HepG2 (cell line): ENCODE data around the gene PCBP4. TPM values are rescaled to one million over a fixed set of nuclear protein-coding genes. Genes with fewer than 3 reads are reported as not detected.

Source experiments
- CBX2 ChIP-seq, 2 experiments: fragments of 200-600 bp in 1 of 2; sonication (generic); formaldehyde crosslinking in 1 of 2; IDR thresholded peaks; 2 replicates each; pipeline versions ENCODE4 v1.7.0 to v1.8.1; 2018 to 2022; ENCODE audit warnings: low read depth in 2 of 2, low read length in 1 of 2, mild to moderate bottlenecking in 1 of 2, missing genetic modification reagents in 1 of 2
- CBX5 ChIP-seq: sonication (generic); formaldehyde crosslinking; IDR thresholded peaks from 2 replicates; pipeline ENCODE4 v1.4.0; 2020; ENCODE audit warnings: missing genetic modification reagents, borderline replicate concordance
- EEA1 ChIP-seq: sonication (generic); formaldehyde crosslinking; IDR thresholded peaks from 2 replicates; pipeline ENCODE4 v1.5.1; 2020; ENCODE audit warnings: mild to moderate bottlenecking, missing genetic modification reagents, borderline replicate concordance
- NFYB ChIP-seq: sonication (generic); formaldehyde crosslinking; IDR thresholded peaks from 2 replicates; pipeline ENCODE4 v1.4.0; 2020; ENCODE audit warnings: missing genetic modification reagents
- SCMH1 ChIP-seq: sonication (generic); formaldehyde crosslinking; IDR thresholded peaks from 2 replicates; pipeline ENCODE4 v1.9.0; 2021; ENCODE audit warnings: missing genetic modification reagents, mild to moderate bottlenecking, borderline replicate concordance
- SRSF4 ChIP-seq: fragments of 200-400 bp; formaldehyde crosslinking; IDR thresholded peaks from one replicate; pipeline ENCODE4 v1.6.1; 2018; ENCODE audit warnings: mild to moderate bottlenecking, low read depth, low read length, moderate library complexity; ENCODE audit not compliant: poor library complexity, severe bottlenecking
- U2AF2 ChIP-seq: fragments of 200-400 bp; formaldehyde crosslinking; IDR thresholded peaks from 2 replicates; pipeline ENCODE4 v1.6.1; 2017; ENCODE audit warnings: low read depth, mild to moderate bottlenecking, low read length
- ZNF124 ChIP-seq: sonication (generic); formaldehyde crosslinking; IDR thresholded peaks from 2 replicates; pipeline ENCODE4 v1.4.0; 2020; ENCODE audit warnings: missing genetic modification reagents
- ZNF232 ChIP-seq: sonication (generic); formaldehyde crosslinking; IDR thresholded peaks from 2 replicates; pipeline ENCODE4 v1.4.0; 2020; ENCODE audit warnings: missing genetic modification reagents, borderline replicate concordance
- ZNF619 ChIP-seq: sonication (generic); formaldehyde crosslinking; IDR thresholded peaks from 2 replicates; pipeline ENCODE4 v1.4.0; 2020; ENCODE audit warnings: mild to moderate bottlenecking, missing genetic modification reagents
- ZNF737 ChIP-seq: sonication (generic); formaldehyde crosslinking; IDR thresholded peaks from 2 replicates; pipeline ENCODE4 v1.5.0; 2020; ENCODE audit warnings: missing genetic modification reagents, mild to moderate bottlenecking, borderline replicate concordance
- ZSCAN31 ChIP-seq: sonication (generic); formaldehyde crosslinking; IDR thresholded peaks from 2 replicates; pipeline ENCODE4 v1.5.0; 2020; ENCODE audit warnings: low read depth, mild to moderate bottlenecking, missing genetic modification reagents
- polyA plus RNA-seq, 8 experiments: library from polyadenylated mRNA; depleted of rRNA in 3 of 8; stranded (reverse) in 7 of 8; unstranded in 1 of 8; fragments of >200 nt; fragmentation: Illumina TruSeq in 4 of 8; extraction: Trizol in 4 of 8; gene quantifications; 2 replicates each; pipeline versions ENCODE4 v1.2.1 to v1.2.3, GENCODE V29; 2011 to 2016; ENCODE audit warnings: low read depth in 4 of 8, missing spikeins in 1 of 8, mixed read lengths in 1 of 8; ENCODE audit not compliant: insufficient read depth in 1 of 8
- total RNA-seq, 5 experiments: library from RNA; depleted of rRNA; stranded (reverse); fragments of >200 nt; fragmentation: Illumina TruSeq; extraction: Trizol; gene quantifications; 2 replicates each; pipeline ENCODE4 v1.2.3, GENCODE V29; 2016; ENCODE audit warnings: low read depth in 1 of 5
- TF ChIP-seq, protein P1 (sequence below): fragments of 450-650 bp; IDR thresholded peaks from 2 replicates; pipeline ENCODE4 v1.6.1; 2017
- TF ChIP-seq, protein P2 (sequence below): IDR thresholded peaks from 2 replicates; pipeline ENCODE4 v1.6.1; 2012; ENCODE audit warnings: inconsistent platforms
- TF ChIP-seq, protein P3 (sequence below): IDR thresholded peaks from 2 replicates; pipeline ENCODE4 v1.4.0; 2020; ENCODE audit warnings: mild to moderate bottlenecking, missing genetic modification reagents
- TF ChIP-seq, protein P4 (sequence below): sonication (generic); formaldehyde crosslinking; IDR thresholded peaks from 2 replicates; pipeline ENCODE4 v1.5.0; 2020; ENCODE audit warnings: missing genetic modification reagents
- TF ChIP-seq, protein P5 (sequence below): sonication (generic); formaldehyde crosslinking; IDR thresholded peaks from 2 replicates; pipeline ENCODE4 v1.5.0; 2020; ENCODE audit warnings: mild to moderate bottlenecking, missing genetic modification reagents, borderline replicate concordance
- TF ChIP-seq, protein P6 (sequence below): sonication (generic); formaldehyde crosslinking; IDR thresholded peaks from 2 replicates; pipeline ENCODE4 v1.8.0; 2022; ENCODE audit warnings: mild to moderate bottlenecking, missing genetic modification reagents, moderate library complexity

Gene PCBP4
- total and polyA plus RNA-seq, 2 of the 13 experiments (the other 11 are each of a cell fraction or from before 2014, with no cell fraction given): 36.8 to 51.3 TPM

DNA sequence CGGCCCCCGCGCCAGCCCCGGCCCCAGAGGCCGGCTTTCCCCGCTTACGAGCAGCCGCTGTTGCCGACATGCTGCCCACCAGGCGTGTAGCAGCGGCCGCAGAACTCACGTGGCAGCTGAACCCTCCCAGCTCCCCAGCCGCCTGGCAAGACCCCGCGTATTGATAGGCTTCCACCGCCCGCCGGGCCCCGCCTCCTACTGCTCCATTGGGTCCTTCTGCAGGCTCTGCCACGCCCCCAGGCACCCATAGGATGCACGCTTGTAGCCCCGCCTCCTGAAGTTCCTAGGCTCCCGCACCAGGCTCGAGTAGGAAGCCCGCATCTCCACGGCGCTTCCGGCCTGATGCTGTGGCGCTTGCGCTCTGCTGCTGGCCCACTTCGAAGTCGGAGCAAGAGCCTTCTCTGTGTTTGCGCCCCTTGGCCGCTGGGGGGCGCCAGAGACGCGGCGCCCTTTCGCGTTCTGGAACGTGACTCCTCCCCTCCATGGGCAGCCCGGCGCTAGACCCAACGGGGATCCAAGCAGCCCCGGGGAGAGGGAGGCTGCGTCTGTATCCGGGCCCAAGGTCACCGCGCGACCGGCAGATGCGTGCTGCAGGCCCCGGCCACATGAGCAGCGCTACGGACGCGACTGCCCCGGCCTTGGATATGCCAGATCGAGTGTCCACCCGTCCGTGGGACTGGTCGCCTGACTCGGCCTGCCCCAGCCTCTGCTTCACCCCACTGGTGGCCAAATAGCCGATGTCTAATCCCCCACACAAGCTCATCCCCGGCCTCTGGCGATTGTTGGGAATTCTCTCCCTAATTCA, 25.3 kb downstream of the PCBP4 start, which contains the start of the genes PARP3 and RRP9 (continued):
- TF ChIP-seq, protein P1, sequence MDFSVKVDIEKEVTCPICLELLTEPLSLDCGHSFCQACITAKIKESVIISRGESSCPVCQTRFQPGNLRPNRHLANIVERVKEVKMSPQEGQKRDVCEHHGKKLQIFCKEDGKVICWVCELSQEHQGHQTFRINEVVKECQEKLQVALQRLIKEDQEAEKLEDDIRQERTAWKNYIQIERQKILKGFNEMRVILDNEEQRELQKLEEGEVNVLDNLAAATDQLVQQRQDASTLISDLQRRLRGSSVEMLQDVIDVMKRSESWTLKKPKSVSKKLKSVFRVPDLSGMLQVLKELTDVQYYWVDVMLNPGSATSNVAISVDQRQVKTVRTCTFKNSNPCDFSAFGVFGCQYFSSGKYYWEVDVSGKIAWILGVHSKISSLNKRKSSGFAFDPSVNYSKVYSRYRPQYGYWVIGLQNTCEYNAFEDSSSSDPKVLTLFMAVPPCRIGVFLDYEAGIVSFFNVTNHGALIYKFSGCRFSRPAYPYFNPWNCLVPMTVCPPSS: no peak
- peak; percentile 88 for TF ChIP-seq ZNF619
- TF ChIP-seq SCMH1 (CRISPR knock-in tag): no peak
- peak; percentile 68; the same call in 1 of the 2 replicates for TF ChIP-seq CBX5
- TF ChIP-seq, protein P2, sequence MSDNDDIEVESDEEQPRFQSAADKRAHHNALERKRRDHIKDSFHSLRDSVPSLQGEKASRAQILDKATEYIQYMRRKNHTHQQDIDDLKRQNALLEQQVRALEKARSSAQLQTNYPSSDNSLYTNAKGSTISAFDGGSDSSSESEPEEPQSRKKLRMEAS: peak; percentile 92
- peak; percentile 97 for TF ChIP-seq ZSCAN31 (CRISPR knock-in tag)
- TF ChIP-seq, protein P3, sequence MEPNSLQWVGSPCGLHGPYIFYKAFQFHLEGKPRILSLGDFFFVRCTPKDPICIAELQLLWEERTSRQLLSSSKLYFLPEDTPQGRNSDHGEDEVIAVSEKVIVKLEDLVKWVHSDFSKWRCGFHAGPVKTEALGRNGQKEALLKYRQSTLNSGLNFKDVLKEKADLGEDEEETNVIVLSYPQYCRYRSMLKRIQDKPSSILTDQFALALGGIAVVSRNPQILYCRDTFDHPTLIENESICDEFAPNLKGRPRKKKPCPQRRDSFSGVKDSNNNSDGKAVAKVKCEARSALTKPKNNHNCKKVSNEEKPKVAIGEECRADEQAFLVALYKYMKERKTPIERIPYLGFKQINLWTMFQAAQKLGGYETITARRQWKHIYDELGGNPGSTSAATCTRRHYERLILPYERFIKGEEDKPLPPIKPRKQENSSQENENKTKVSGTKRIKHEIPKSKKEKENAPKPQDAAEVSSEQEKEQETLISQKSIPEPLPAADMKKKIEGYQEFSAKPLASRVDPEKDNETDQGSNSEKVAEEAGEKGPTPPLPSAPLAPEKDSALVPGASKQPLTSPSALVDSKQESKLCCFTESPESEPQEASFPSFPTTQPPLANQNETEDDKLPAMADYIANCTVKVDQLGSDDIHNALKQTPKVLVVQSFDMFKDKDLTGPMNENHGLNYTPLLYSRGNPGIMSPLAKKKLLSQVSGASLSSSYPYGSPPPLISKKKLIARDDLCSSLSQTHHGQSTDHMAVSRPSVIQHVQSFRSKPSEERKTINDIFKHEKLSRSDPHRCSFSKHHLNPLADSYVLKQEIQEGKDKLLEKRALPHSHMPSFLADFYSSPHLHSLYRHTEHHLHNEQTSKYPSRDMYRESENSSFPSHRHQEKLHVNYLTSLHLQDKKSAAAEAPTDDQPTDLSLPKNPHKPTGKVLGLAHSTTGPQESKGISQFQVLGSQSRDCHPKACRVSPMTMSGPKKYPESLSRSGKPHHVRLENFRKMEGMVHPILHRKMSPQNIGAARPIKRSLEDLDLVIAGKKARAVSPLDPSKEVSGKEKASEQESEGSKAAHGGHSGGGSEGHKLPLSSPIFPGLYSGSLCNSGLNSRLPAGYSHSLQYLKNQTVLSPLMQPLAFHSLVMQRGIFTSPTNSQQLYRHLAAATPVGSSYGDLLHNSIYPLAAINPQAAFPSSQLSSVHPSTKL (CRISPR knock-in tag): peak; percentile 44
- TF ChIP-seq, protein P4, sequence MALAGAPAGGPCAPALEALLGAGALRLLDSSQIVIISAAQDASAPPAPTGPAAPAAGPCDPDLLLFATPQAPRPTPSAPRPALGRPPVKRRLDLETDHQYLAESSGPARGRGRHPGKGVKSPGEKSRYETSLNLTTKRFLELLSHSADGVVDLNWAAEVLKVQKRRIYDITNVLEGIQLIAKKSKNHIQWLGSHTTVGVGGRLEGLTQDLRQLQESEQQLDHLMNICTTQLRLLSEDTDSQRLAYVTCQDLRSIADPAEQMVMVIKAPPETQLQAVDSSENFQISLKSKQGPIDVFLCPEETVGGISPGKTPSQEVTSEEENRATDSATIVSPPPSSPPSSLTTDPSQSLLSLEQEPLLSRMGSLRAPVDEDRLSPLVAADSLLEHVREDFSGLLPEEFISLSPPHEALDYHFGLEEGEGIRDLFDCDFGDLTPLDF: peak; percentile 72; the same call in 1 of the 2 replicates
- TF ChIP-seq EEA1: no peak
- TF ChIP-seq SRSF4: no peak
- TF ChIP-seq, protein P5, sequence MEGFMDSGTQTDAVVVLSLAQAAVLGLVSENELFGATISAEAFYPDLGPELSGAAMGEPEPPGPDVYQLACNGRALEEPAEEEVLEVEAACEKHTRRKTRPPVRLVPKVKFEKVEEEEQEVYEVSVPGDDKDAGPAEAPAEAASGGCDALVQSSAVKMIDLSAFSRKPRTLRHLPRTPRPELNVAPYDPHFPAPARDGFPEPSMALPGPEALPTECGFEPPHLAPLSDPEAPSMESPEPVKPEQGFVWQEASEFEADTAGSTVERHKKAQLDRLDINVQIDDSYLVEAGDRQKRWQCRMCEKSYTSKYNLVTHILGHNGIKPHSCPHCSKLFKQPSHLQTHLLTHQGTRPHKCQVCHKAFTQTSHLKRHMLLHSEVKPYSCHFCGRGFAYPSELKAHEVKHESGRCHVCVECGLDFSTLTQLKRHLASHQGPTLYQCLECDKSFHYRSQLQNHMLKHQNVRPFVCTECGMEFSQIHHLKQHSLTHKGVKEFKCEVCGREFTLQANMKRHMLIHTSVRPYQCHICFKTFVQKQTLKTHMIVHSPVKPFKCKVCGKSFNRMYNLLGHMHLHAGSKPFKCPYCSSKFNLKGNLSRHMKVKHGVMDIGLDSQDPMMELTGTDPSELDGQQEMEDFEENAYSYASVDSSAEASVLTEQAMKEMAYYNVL (CRISPR knock-in tag): peak; percentile 59; the same call in 1 of the 2 replicates
- peak; percentile 55; the same call in 1 of the 2 replicates for TF ChIP-seq ZNF737 (CRISPR knock-in tag)
- peak; percentile 97 for TF ChIP-seq NFYB (CRISPR knock-in tag)
- no peak for TF ChIP-seq U2AF2
- TF ChIP-seq ZNF124: no peak
- TF ChIP-seq ZNF232: peak; percentile 95
- no peak for TF ChIP-seq CBX2 (IDR thresholded peaks at IDR 0.05; ENCODE audit: low read depth, low read length)
- TF ChIP-seq CBX2 (CRISPR knock-in tag; IDR thresholded peaks at IDR 0.05; ENCODE audit: low read depth): no peak
- TF ChIP-seq, protein P6, sequence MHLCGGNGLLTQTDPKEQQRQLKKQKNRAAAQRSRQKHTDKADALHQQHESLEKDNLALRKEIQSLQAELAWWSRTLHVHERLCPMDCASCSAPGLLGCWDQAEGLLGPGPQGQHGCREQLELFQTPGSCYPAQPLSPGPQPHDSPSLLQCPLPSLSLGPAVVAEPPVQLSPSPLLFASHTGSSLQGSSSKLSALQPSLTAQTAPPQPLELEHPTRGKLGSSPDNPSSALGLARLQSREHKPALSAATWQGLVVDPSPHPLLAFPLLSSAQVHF: no peak
